A549 (cell line): Measurements from ENCODE around the gene SHMT2. TPM values are rescaled to one million over a fixed set of nuclear protein-coding genes. Genes with fewer than 3 reads are reported as not detected.

Source experiments
- ATAC-seq, 2 experiments: fragments of 200-7000 bp in 1 of 2; fragments of >200 bp in 1 of 2; cut with Nextera tagmentation in 1 of 2; cut with Tn5 transposase in 1 of 2; 3 replicates each; pipeline versions ENCODE4 v1.8.0 to v1.9.1; 2018 to 2020; ENCODE audit warnings: mild to moderate bottlenecking in 1 of 2, moderate library complexity in 1 of 2
- CTCF ChIA-PET: fragments of 300-600 bp; sonication (Branson Sonifier 250); formaldehyde crosslinking; extraction: SDS; loops from one replicate; lab custom pipeline; 2021; ENCODE audit warnings: antibody characterized with exemption, inconsistent platforms; lab: Yijun Ruan, JAX
- POLR2A ChIA-PET: fragments of 350-600 bp; formaldehyde crosslinking; extraction: SDS; loops from one replicate; lab custom pipeline; 2021; ENCODE audit warnings: antibody characterized with exemption, inconsistent platforms; lab: Yijun Ruan, JAX
- DNase-seq, 2 experiments: peaks; one replicate each; pipeline versions ENCODE4 v3.0.0 to v3.0.0-alpha.2; 2011 to 2016; ENCODE audit warnings: low read depth in 1 of 2, low spot score in 1 of 2
- FAIRE-seq: peaks from 2 replicates; lab custom pipeline; 2011; peaks lifted over from hg19 to GRCh38; lab: Jason Lieb, UNC
- H3K27ac ChIP-seq, 2 experiments: fragments of >200 bp; sonication (Bioruptor Twin); formaldehyde crosslinking; 3 replicates each; pipeline ENCODE4 v1.5.1; 2016 to 2017
- H3K4me1 ChIP-seq: fragments of >200 bp; sonication (Bioruptor Twin); formaldehyde crosslinking; 3 replicates; pipeline ENCODE4 v1.6.1; 2016
- H3K4me2 ChIP-seq: fragments of >200 bp; sonication (Bioruptor Twin); formaldehyde crosslinking; 3 replicates; pipeline ENCODE4 v1.6.1; 2016
- H3K4me3 ChIP-seq: fragments of >200 bp; sonication (Bioruptor Twin); formaldehyde crosslinking; 3 replicates; pipeline ENCODE4 v1.5.1; 2016
- H3K9me3 ChIP-seq: fragments of >200 bp; sonication (Bioruptor Twin); formaldehyde crosslinking; 3 replicates; pipeline ENCODE4 v1.6.1; 2016
- ATOH8 ChIP-seq: fragments of 250-450 bp; sonication (Bioruptor Pico); IDR thresholded peaks from 2 replicates; pipeline ENCODE4 v1.5.0; 2020; ENCODE audit warnings: low read depth, mild to moderate bottlenecking, moderate library complexity
- BCL3 ChIP-seq: fragments of >200 bp; sonication (Bioruptor Twin); formaldehyde crosslinking; IDR thresholded peaks from 3 replicates; pipeline ENCODE4 v1.6.1; 2016
- CHD4 ChIP-seq: fragments of 200-600 bp; sonication (generic); IDR thresholded peaks from 2 replicates; pipeline ENCODE4 v1.6.1; 2016; ENCODE audit warnings: antibody characterized with exemption, mild to moderate bottlenecking, borderline replicate concordance
- EHF ChIP-seq: fragments of 250-450 bp; sonication (Bioruptor Pico); IDR thresholded peaks from 2 replicates; pipeline ENCODE4 v1.5.0; 2020; ENCODE audit warnings: mild to moderate bottlenecking
- EP300 ChIP-seq, 2 experiments: fragments of >200 bp; sonication (Bioruptor Twin); formaldehyde crosslinking; IDR thresholded peaks; 2 replicates in 1 of 2; 3 replicates in 1 of 2; pipeline ENCODE4 v1.6.1; 2016 to 2017
- GATA3 ChIP-seq: IDR thresholded peaks from 2 replicates; pipeline ENCODE4 v1.6.1; 2012; ENCODE audit warnings: borderline replicate concordance
- HDAC2 ChIP-seq: fragments of 200-600 bp; sonication (generic); IDR thresholded peaks from 2 replicates; pipeline ENCODE4 v1.6.1; 2016
- HMGXB4 ChIP-seq: fragments of 250-450 bp; sonication (Bioruptor Pico); IDR thresholded peaks from 2 replicates; pipeline ENCODE4 v1.5.0; 2021; ENCODE audit warnings: mild to moderate bottlenecking, moderate library complexity, borderline replicate concordance
- HOXB5 ChIP-seq: fragments of 250-450 bp; sonication (Bioruptor Pico); IDR thresholded peaks from 2 replicates; pipeline ENCODE4 v1.5.0; 2020; ENCODE audit warnings: mild to moderate bottlenecking, moderate library complexity
- KDM1A ChIP-seq: fragments of 200-600 bp; sonication (generic); IDR thresholded peaks from 2 replicates; pipeline ENCODE4 v1.6.1; 2016; ENCODE audit warnings: low read depth, mild to moderate bottlenecking
- MAFK ChIP-seq: fragments of 450-650 bp; IDR thresholded peaks from 2 replicates; pipeline ENCODE4 v1.6.1; 2014; ENCODE audit not compliant: partially characterized antibody
- MYC ChIP-seq: IDR thresholded peaks from 2 replicates; pipeline ENCODE4 v1.6.1; 2012; ENCODE audit warnings: mild to moderate bottlenecking, inconsistent platforms, low read length, improper control_type of control experiment, borderline replicate concordance
- RARB ChIP-seq: fragments of 250-450 bp; sonication (Bioruptor Pico); IDR thresholded peaks from 2 replicates; pipeline ENCODE4 v1.8.0; 2021; ENCODE audit warnings: mild to moderate bottlenecking, moderate library complexity
- RCOR1 ChIP-seq: fragments of 150-350 bp; IDR thresholded peaks from 2 replicates; pipeline ENCODE4 v1.6.1; 2014; ENCODE audit warnings: antibody characterized with exemption, low read length, low read depth
- RFX5 ChIP-seq: fragments of 450-650 bp; IDR thresholded peaks from 2 replicates; pipeline ENCODE4 v1.7.1; 2014; ENCODE audit warnings: antibody characterized with exemption, mild to moderate bottlenecking, moderate library complexity
- RNF2 ChIP-seq: fragments of 200-600 bp; sonication (generic); IDR thresholded peaks from 2 replicates; pipeline ENCODE4 v1.6.1; 2016; ENCODE audit warnings: low read depth, mild to moderate bottlenecking, antibody characterized with exemption, moderate library complexity, borderline replicate concordance
- SMC3 ChIP-seq: fragments of >200 bp; sonication (Bioruptor Twin); formaldehyde crosslinking; IDR thresholded peaks from 3 replicates; pipeline ENCODE4 v1.6.1; 2018; ENCODE audit warnings: inconsistent platforms
- TFCP2L1 ChIP-seq: fragments of 250-450 bp; sonication (Bioruptor Pico); IDR thresholded peaks from 2 replicates; pipeline ENCODE4 v1.5.0; 2021; ENCODE audit warnings: mild to moderate bottlenecking
- ZC3H11A ChIP-seq: fragments of 450-650 bp; IDR thresholded peaks from 2 replicates; pipeline ENCODE4 v1.6.1; 2014; ENCODE audit warnings: antibody characterized with exemption, mild to moderate bottlenecking
- ZFP36 ChIP-seq: fragments of 450-650 bp; IDR thresholded peaks from 2 replicates; pipeline ENCODE4 v1.6.1; 2014; ENCODE audit warnings: borderline replicate concordance; ENCODE audit not compliant: partially characterized antibody
- ZSCAN20 ChIP-seq: fragments of 250-450 bp; sonication (Bioruptor Pico); IDR thresholded peaks from 2 replicates; pipeline ENCODE4 v1.8.0; 2022; ENCODE audit warnings: mild to moderate bottlenecking, moderate library complexity
- WGBS: methylation state at CpG from one replicate; pipeline ENCODE4 v1.1.6; 2017; ENCODE audit errors: missing lambda C conversion rate; 5-methylcytosine and 5-hydroxymethylcytosine counted together
- polyA plus RNA-seq, 4 experiments: library from polyadenylated mRNA; depleted of rRNA in 3 of 4; stranded (reverse); fragments of >200 nt; fragmentation: RNase III in 1 of 4; extraction: RNeasy Plus Mini Kit Qiagen cat#74134 plus additional on column Dnase treatment in 1 of 4; gene quantifications; 2 replicates in 3 of 4; 3 replicates in 1 of 4; pipeline ENCODE4 v1.2.3, GENCODE V29; 2011 to 2017

Gene SHMT2
- polyA plus RNA-seq, 2 of the 4 experiments (the other 2 are of a cell fraction): 113 to 156 TPM

DNA sequence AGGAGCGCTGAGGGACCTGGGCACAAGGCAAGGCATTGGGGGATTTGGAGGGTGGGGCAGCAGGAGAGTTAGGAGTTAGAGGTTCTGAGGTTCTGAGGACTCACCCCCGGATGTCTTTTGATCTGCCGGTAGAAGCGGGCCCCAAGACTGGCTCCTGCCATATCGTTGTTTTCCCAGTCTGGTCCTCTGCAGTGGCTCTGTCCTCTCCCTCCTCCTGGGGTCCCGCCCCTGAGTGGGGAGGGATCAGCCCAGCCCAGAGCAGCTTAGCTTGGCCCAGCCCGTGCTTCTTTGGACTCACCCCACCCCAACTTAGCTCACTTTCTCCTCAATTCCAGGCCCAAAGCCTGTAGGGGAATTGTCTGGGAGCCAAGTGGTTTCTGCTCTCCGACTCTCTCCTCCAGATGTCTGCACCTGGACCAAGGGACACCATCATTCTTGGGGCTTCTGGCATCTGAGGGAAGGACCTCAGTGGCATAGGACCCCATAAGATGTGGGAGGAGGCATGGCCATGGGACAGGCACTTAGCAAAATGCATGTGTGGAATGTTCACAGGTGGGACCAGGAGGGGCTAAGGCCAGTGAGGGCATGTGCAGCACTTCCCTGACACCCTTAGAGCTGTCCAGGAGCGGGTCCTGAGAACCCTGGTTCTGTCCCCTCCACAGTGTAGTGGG, 7.5 kb downstream of the SHMT2 start:
- POLR2A ChIA-PET: no interaction called here
- no peak for TF ChIP-seq GATA3
- no peak for TF ChIP-seq HOXB5 (CRISPR knock-in tag)
- no peak for TF ChIP-seq CHD4
- no peak for TF ChIP-seq RARB
- no peak for DNase-seq

DNA sequence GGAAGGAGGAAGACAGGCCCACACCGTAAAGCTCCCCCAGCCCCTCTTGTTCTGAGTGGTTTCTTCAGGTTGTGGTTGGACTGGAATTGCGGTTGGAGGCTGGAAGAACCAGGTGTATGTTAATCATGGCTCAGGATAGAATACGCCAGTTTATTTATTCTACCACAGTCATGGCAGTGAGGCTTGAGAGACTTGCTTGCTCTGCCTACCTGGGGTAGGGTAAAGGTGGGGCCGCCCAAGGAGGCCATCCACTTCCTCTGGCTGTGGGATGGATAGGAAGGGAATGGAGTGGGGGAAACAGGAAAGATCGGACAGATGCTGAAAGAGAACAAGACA, 8.1 kb downstream of the SHMT2 start:
- Histone ChIP-seq H3K4me1 (peaks cover 20% of the 10 kb centered on the region; the same call in 2 of the 3 replicates), H3K4me2 (no peak overlapping the region), H3K4me3 (no peak overlapping the region), H3K9me3 (no peaks in the 10 kb centered on the region), H3K27ac (no peak overlapping the region)
- TF ChIP-seq RFX5 (no peak), ATOH8 (CRISPR knock-in tag) (no peak), TFCP2L1 (CRISPR knock-in tag) (no peak), ZSCAN20 (CRISPR knock-in tag) (no peak), MYC (no peak), HMGXB4 (CRISPR knock-in tag) (no peak)
- ChIA-PET POLR2A (no interaction called here), CTCF (interaction anchor here (1.2 to 26.5 kb wide), 6 partner anchors 11 to 215 kb away, joined by 3 to 615 read pairs (median 52); partner anchors contain the start of genes INHBE, NXPH4 and SHMT2)
- 89% methylated on average over 5 of the region's 5 CpGs for WGBS
- no peak for DNase-seq
- ATAC-seq: no peak
- no peak for FAIRE-seq

More for the DNA sequence above, 7.5 kb downstream of the SHMT2 start:
- H3K27ac ChIP-seq: no peak overlapping the region
- H3K9me3 ChIP-seq: no peaks in the 10 kb centered on the region
- WGBS: 79% methylated on average over 9 of the region's 9 CpGs
- H3K4me3 ChIP-seq: no peak overlapping the region
- CTCF ChIA-PET: interaction anchor here (1.2 to 26.5 kb wide), 6 partner anchors 10 to 216 kb away, joined by 3 to 615 read pairs (median 52); partner anchors contain the start of genes INHBE, NXPH4 and SHMT2
- no peak overlapping the region for H3K4me2 ChIP-seq
- ATAC-seq (no peak), FAIRE-seq (no peak)
- H3K4me1 ChIP-seq: peaks cover 15% of the 10 kb centered on the region; the same call in 2 of the 3 replicates

DNA sequence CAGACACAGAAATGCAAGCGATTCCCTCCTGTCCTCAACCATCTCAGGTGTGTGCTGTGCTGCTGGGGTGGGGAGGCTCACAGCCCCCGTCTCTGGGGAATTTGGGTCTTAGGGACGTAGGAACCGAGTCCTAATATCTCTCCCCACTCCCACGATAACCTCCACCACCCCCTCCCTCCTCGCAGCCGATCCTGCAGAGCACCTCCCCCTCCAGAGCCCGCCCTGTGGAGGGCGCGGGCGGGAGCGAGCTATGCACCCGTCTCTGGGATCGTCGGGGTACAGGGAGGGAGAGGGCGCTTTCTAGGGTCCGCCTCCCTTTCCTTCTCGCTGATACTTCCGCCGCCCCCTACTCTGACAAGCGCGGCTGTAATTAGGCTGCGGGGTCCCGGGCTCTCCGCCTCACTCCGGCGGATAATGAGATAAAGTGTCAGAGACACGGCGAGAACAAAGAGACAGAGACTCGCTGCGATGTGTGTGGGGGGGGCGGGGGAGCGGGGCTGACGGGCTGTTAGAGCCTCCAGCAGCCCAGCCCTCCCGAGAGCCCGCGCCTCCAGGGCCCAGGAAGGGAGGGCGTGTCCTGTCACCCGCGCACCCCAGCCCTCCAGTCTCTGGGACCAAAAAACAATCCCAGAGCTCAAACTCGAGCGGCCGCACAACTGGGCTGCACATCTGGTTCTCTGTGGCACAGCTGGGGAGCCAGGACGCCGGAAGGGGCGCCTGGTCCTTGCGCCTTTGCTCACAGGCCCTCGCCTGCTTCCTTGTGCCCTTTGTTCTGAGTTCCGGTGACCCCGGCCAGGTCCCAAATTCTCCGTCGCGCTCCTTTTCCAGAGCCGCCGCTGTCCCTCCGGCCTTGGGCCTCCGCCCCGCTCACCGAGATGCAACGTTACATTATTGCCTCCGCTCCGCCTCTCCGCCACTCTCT, 8.7 kb downstream of the SHMT2 start:
- CTCF ChIA-PET: interaction anchor here (0.6 to 26.5 kb wide), 25 partner anchors 10 to 225 kb away, joined by 3 to 615 read pairs (median 4); partner anchors contain the start of genes INHBE, LRP1, NXPH4 and SHMT2
- peaks cover 23% of the 10 kb centered on the region; the same call in 2 of the 3 replicates for H3K4me1 ChIP-seq

More for the DNA sequence above, 8.7 kb downstream of the SHMT2 start:
- Histone ChIP-seq H3K4me3 (no peak overlapping the region; the same call in 2 of the 3 replicates), H3K9me3 (no peaks in the 10 kb centered on the region), H3K4me2 (peak overlapping the region; percentile 83), H3K27ac (peak overlapping the region in 1 of 2 experiments; percentile 93; a peak in 3 of 6 replicates)
- POLR2A ChIA-PET: interaction anchor here (0.7 to 3.1 kb wide), 3 partner anchors 9 to 24 kb away, joined by 3 to 20 read pairs (median 11); partner anchors contain the start of gene SHMT2
- 89% methylated on average over 59 of the region's 63 CpGs for WGBS
- FAIRE-seq (no peak), DNase-seq (no peak), ATAC-seq (no peak)
- TF ChIP-seq MAFK (no peak), MYC (no peak), EHF (CRISPR knock-in tag) (no peak), RCOR1 (no peak), SMC3 (no peak), HDAC2 (no peak), RNF2 (no peak), ZC3H11A (no peak), EP300 (IDR thresholded peaks at IDR 0.05) (no peak), ZFP36 (no peak), KDM1A (no peak), BCL3 (no peak)
